Measurements from ENCODE around the gene AGPS. TPM values are rescaled to one million over a fixed set of nuclear protein-coding genes. Genes with fewer than 3 reads are reported as not detected.

The AGPS gene
- total RNA-seq, 1 experiment from 2014 or later, result 60.9 TPM

GRCh38 chr2:177359836-177360595 is 32.6 kb upstream of the AGPS start:
- no peak overlapping the region for H3K4ac ChIP-seq (ENCODE audit: low read depth, low read length)
- H3K56ac ChIP-seq (ENCODE audit: insufficient read length, low read depth, low read length), result no peak overlapping the region
- no peak overlapping the region for H3K27ac Mint-ChIP-seq
- no peak overlapping the region for H3K18ac ChIP-seq (ENCODE audit: insufficient read length, low read depth, low read length)
- no peaks in the 10 kb centered on the region for H3K36me3 Mint-ChIP-seq (ENCODE audit: insufficient read depth in 1 of 3, low read depth in 3 of 3)
- H3K23ac ChIP-seq (ENCODE audit: insufficient read length, low read depth, low read length), result no peak overlapping the region
- no peaks in the 10 kb centered on the region for H3K27me3 Mint-ChIP-seq (ENCODE audit: low read depth)
- no peak overlapping the region for H2BK120ac ChIP-seq (ENCODE audit: low read depth, low read length, poor library complexity, severe bottlenecking)
- no peak overlapping the region for H3K4me2 ChIP-seq (ENCODE audit: insufficient read depth, insufficient read length, low read length)
- no peaks in the 10 kb centered on the region for H3K4me1 Mint-ChIP-seq
- H3K9me3 Mint-ChIP-seq, result no peaks in the 10 kb centered on the region
- no CpG with 5 or more reads among the region's 3 CpGs for WGBS (ENCODE audit: extremely low coverage, insufficient read length, low lambda C conversion rate)
- H4K8ac ChIP-seq (replicated peaks; ENCODE audit: insufficient read length, low read depth, low read length), result no peak overlapping the region
- H3K79me1 ChIP-seq (ENCODE audit: insufficient read depth, low read depth, low read length, poor library complexity, severe bottlenecking), result no peaks in the 10 kb centered on the region
- H2BK12ac ChIP-seq (ENCODE audit: insufficient read length, low read depth, low read length), result no peak overlapping the region
- no peak overlapping the region for H3K4me3 Mint-ChIP-seq
- no peak overlapping the region for H2AK5ac ChIP-seq (ENCODE audit: insufficient read length, low read length)
- no peaks in the 10 kb centered on the region for H3K9me3 ChIP-seq (ENCODE audit: control insufficient read depth, low read depth, low read length)
- no peak for DNase-seq
- no peaks in the 10 kb centered on the region for H3K79me2 ChIP-seq (ENCODE audit: insufficient read depth, low read length)
- H3T11ph ChIP-seq (ENCODE audit: low read length), result no peak overlapping the region
- no peak overlapping the region for H3K27ac ChIP-seq (ENCODE audit: insufficient read length, low read depth, low read length)
- no peak overlapping the region for H3K14ac ChIP-seq (ENCODE audit: insufficient read depth, low read length)
- H2BK20ac ChIP-seq (ENCODE audit: low read depth, low read length, poor library complexity, severe bottlenecking), result no peak overlapping the region
- no peak for TF ChIP-seq CTCF (conservative IDR thresholded peaks at IDR 0.05)
- no peak overlapping the region for H2BK15ac ChIP-seq (ENCODE audit: low read depth, low read length)
- H3K4me1 ChIP-seq (ENCODE audit: insufficient read depth, low read length), result no peaks in the 10 kb centered on the region
- no peaks in the 10 kb centered on the region for H4K20me1 ChIP-seq (ENCODE audit: control insufficient read depth, insufficient read depth, insufficient read length)
- H4K5ac ChIP-seq (ENCODE audit: insufficient read length, low read depth, low read length), result no peak overlapping the region
- H2BK5ac ChIP-seq (ENCODE audit: insufficient read length, low read length), result no peak overlapping the region
- no peak overlapping the region for H3K9ac ChIP-seq (ENCODE audit: extremely low read depth, insufficient read length, low read length)
- H4K91ac ChIP-seq (ENCODE audit: insufficient read length, low read depth, low read length), result no peak overlapping the region
- no peaks in the 10 kb centered on the region for H3K23me2 ChIP-seq (ENCODE audit: insufficient read length, low read depth, low read length, poor library complexity, severe bottlenecking)
- no peak overlapping the region for H2AFZ ChIP-seq (ENCODE audit: low read length)
- H3K27me3 ChIP-seq (ENCODE audit: insufficient read depth, low read length), result no peaks in the 10 kb centered on the region
